Cerebellar nuclear complex (tissue), 1 donor: ENCODE data around the gene ANGPTL5.
"Not testable (repeated sequence)": the region's sequence is repeated elsewhere in the genome, so short reads cannot be mapped to it uniquely, and the experiment has no call there.

Source experiments
- DNase-seq, 2 experiments: peaks; one replicate each; lab custom pipeline; 2025; lab: John Stamatoyannopoulos, UW

Gene ANGPTL5

GRCh38 chr11:101916422-101916821 is at the start of gene ANGPTL5:
ANGPTL5 (minus strand) TSS chr11:101916522; CDS start chr11:101907909, 8,613 bp downstream.
- no peak for DNase-seq

- DNase-seq: not testable (repeated sequence)
Measured at GRCh38 chr11:101964200-101964599, 47.9 kb upstream of the ANGPTL5 start.

GRCh38 chr11:101960231-101960630 is 43.9 kb upstream of the ANGPTL5 start:
- DNase-seq: no peak

- no peak for DNase-seq
Measured at GRCh38 chr11:101955701-101956100, 39.4 kb upstream of the ANGPTL5 start.

- no peak for DNase-seq
Measured at GRCh38 chr11:101955278-101955677, 39.0 kb upstream of the ANGPTL5 start.

- DNase-seq: no peak
Measured at GRCh38 chr11:101949680-101950220, 33.4 kb upstream of the ANGPTL5 start.

- DNase-seq: no peak
Measured at GRCh38 chr11:101945448-101945847, 29.1 kb upstream of the ANGPTL5 start.

GRCh38 chr11:101944923-101945322 is 28.6 kb upstream of the ANGPTL5 start:
- DNase-seq: no peak

- no peak for DNase-seq
Measured at GRCh38 chr11:101940901-101941520, 24.7 kb upstream of the ANGPTL5 start.

- DNase-seq: no peak
Measured at GRCh38 chr11:101931692-101932091, 15.4 kb upstream of the ANGPTL5 start.

GRCh38 chr11:101929294-101929915 is 13.1 kb upstream of the ANGPTL5 start:
- no peak for DNase-seq

- no peak for DNase-seq
Measured at GRCh38 chr11:101923554-101923953, 7.2 kb upstream of the ANGPTL5 start.

- DNase-seq: no peak
Measured at GRCh38 chr11:101920992-101921391, 4.7 kb upstream of the ANGPTL5 start.

- no peak for DNase-seq
Measured at GRCh38 chr11:101917226-101917625, 904 bp upstream of the ANGPTL5 start.

- DNase-seq: no peak
Measured at GRCh38 chr11:101915791-101916291, 481 bp downstream of the ANGPTL5 start.

- peak; percentile 73 to 91 for DNase-seq
Measured at GRCh38 chr11:101914738-101915426, 1.4 kb downstream of the ANGPTL5 start, which contains the start of gene CEP126. CEP126 (plus strand) TSS chr11:101915010; CDS start chr11:101915285, 275 bp downstream.

- no peak for DNase-seq
Measured at GRCh38 chr11:101914341-101914737, 2.0 kb downstream of the ANGPTL5 start.

- peak in 1 of 2 experiments; percentile 11 for DNase-seq
Measured at GRCh38 chr11:101913656-101914055, 2.7 kb downstream of the ANGPTL5 start.

- no peak for DNase-seq
Measured at GRCh38 chr11:101912823-101913284, 3.5 kb downstream of the ANGPTL5 start.

GRCh38 chr11:101909087-101909486 is 7.2 kb downstream of the ANGPTL5 start:
- no peak for DNase-seq

GRCh38 chr11:101907815-101908214 is 8.5 kb downstream of the ANGPTL5 start:
- no peak for DNase-seq

GRCh38 chr11:101894505-101894904 is 21.8 kb downstream of the ANGPTL5 start:
- DNase-seq: no peak
